K562 (cell line): ENCODE measurements around the gene NUP85. TPM values are rescaled to one million over a fixed set of nuclear protein-coding genes. Genes with fewer than 3 reads are reported as not detected.

Source experiments
- ATAC-seq: fragments of 200-7000 bp; cut with Tn5 transposase; 3 replicates; pipeline ENCODE4 v1.9.1; 2020; ENCODE audit warnings: moderate library complexity
- BruUV-seq: library from RNA; stranded (reverse); fragments of 400-500 nt; replicated peaks from 2 replicates; lab custom pipeline; 2021; lab: Mats Ljungman, UMichigan
- CTCF ChIA-PET: fragments of 300-600 bp; formaldehyde crosslinking; extraction: SDS; loops from one replicate; lab custom pipeline; 2021; ENCODE audit warnings: low intra/inter-chr PET ratio; lab: Yijun Ruan, JAX
- POLR2A ChIA-PET: fragments of 300-600, 350-650 bp; sonication (Branson Sonifier 250); formaldehyde crosslinking; extraction: SDS; loops from one replicate; lab custom pipeline; 2021; ENCODE audit warnings: antibody characterized with exemption, inconsistent platforms; lab: Yijun Ruan, JAX
- DNase-seq, 4 experiments: peaks; one replicate each; pipeline versions ENCODE4 v3.0.0 to v3.0.0-alpha.2; 2011 to 2018; ENCODE audit warnings: low spot score in 3 of 4, mixed read lengths in 3 of 4; ENCODE audit errors: extremely low read depth in 1 of 4
- FAIRE-seq: peaks from 2 replicates; lab custom pipeline; 2011; peaks lifted over from hg19 to GRCh38; lab: Jason Lieb, UNC
- H2AFZ ChIP-seq: 2 replicates; pipeline ENCODE4 v1.6.0; 2011; ENCODE audit warnings: low read depth, low read length, control low read depth, inconsistent platforms
- H3K27ac ChIP-seq: fragments of 200-600 bp; 3 replicates; pipeline ENCODE4 v1.8.0; 2011; ENCODE audit warnings: low read depth, mild to moderate bottlenecking, control low read depth, inconsistent platforms, low read length, moderate library complexity, mixed read lengths; ENCODE audit errors: extremely low read depth
- H3K27me3 ChIP-seq, 2 experiments: fragments of 300-600 bp in 1 of 2; 2 replicates in 1 of 2; 3 replicates in 1 of 2; pipeline versions ENCODE4 v1.6.0 to v1.8.0; 2011; ENCODE audit warnings: inconsistent platforms in 2 of 2, low read length in 2 of 2, mild to moderate bottlenecking in 1 of 2, mixed read lengths in 1 of 2, moderate library complexity in 1 of 2; ENCODE audit not compliant: control insufficient read depth in 2 of 2, insufficient read depth in 2 of 2
- H3K36me3 ChIP-seq: fragments of 300-600 bp; 3 replicates; pipeline ENCODE4 v1.8.0; 2011; ENCODE audit warnings: mild to moderate bottlenecking, low read length, inconsistent platforms; ENCODE audit not compliant: control insufficient read depth, insufficient read depth
- H3K4me1 ChIP-seq, 2 experiments: fragments of 200-600 bp in 1 of 2; replicated peaks in 1 of 2; 2 replicates in 1 of 2; 3 replicates in 1 of 2; pipeline versions ENCODE4 v1.5.1 to v1.8.0; 2011; ENCODE audit warnings: inconsistent platforms in 2 of 2, low read length in 2 of 2, mild to moderate bottlenecking in 1 of 2, mixed read lengths in 1 of 2, moderate library complexity in 1 of 2; ENCODE audit not compliant: control insufficient read depth in 2 of 2, insufficient read depth in 2 of 2
- H3K4me2 ChIP-seq: 2 replicates; pipeline ENCODE4 v1.6.1; 2011; ENCODE audit warnings: low read length, control low read depth, inconsistent platforms, mixed read lengths; ENCODE audit not compliant: insufficient read depth
- H3K4me3 ChIP-seq: fragments of 200-600 bp; sonication (generic), shearing (Covaris generic); 2 replicates; pipeline ENCODE4 v1.5.1; 2016; ENCODE audit warnings: control low read depth, inconsistent platforms
- H3K79me2 ChIP-seq: fragments of 200-600 bp; 3 replicates; pipeline ENCODE4 v1.8.0; 2011; ENCODE audit warnings: low read length, inconsistent platforms; ENCODE audit not compliant: control insufficient read depth, insufficient read depth
- H3K9ac ChIP-seq, 2 experiments: 2 replicates each; pipeline versions ENCODE4 v1.6.0 to v1.6.1; 2011; ENCODE audit warnings: low read depth in 2 of 2, low read length in 2 of 2, control low read depth in 1 of 2, inconsistent platforms in 1 of 2, mild to moderate bottlenecking in 1 of 2, mixed read lengths in 1 of 2; ENCODE audit not compliant: insufficient read depth in 1 of 2
- H3K9me1 ChIP-seq: one replicate; pipeline ENCODE4 v1.6.0; 2011; ENCODE audit warnings: inconsistent platforms, mild to moderate bottlenecking, low read length, moderate library complexity; ENCODE audit not compliant: control insufficient read depth, insufficient read depth
- H3K9me3 ChIP-seq: replicated peaks from 2 replicates; pipeline ENCODE4 v1.5.1; 2011; ENCODE audit warnings: low read depth, low read length, inconsistent platforms; ENCODE audit not compliant: control insufficient read depth, insufficient read depth
- H4K20me1 ChIP-seq: replicated peaks from 2 replicates; pipeline ENCODE4 v1.6.1; 2011; ENCODE audit warnings: low read length, inconsistent platforms, mixed read lengths; ENCODE audit not compliant: control insufficient read depth, insufficient read depth
- CHD1 ChIP-seq: fragments of 200-600 bp; sonication (generic); IDR thresholded peaks from one replicate; pipeline ENCODE4 v1.6.1; 2012; ENCODE audit warnings: mild to moderate bottlenecking, moderate library complexity, low read length, inconsistent platforms
- EHMT2 ChIP-seq: fragments of 450-650 bp; IDR thresholded peaks from 2 replicates; pipeline ENCODE4 v1.6.1; 2018; ENCODE audit warnings: antibody characterized with exemption
- ESRRA ChIP-seq: fragments of 450-650 bp; IDR thresholded peaks from 2 replicates; pipeline ENCODE4 v1.6.1; 2014; ENCODE audit warnings: low read depth, mild to moderate bottlenecking, moderate library complexity, borderline replicate concordance
- EWSR1 ChIP-seq: fragments of 450-650 bp; IDR thresholded peaks from 2 replicates; pipeline ENCODE4 v1.6.1; 2018; ENCODE audit warnings: borderline replicate concordance, mild to moderate bottlenecking, low read depth, moderate library complexity; ENCODE audit not compliant: partially characterized antibody
- JUN ChIP-seq, 2 experiments: sonication (generic) in 1 of 2; formaldehyde crosslinking in 1 of 2; IDR thresholded peaks; 2 replicates each; pipeline versions ENCODE4 v1.6.1 to v1.8.0; 2012 to 2022; ENCODE audit warnings: borderline replicate concordance in 2 of 2, mild to moderate bottlenecking in 2 of 2, improper control_type of control experiment in 1 of 2, low read depth in 1 of 2, low read length in 1 of 2, missing genetic modification reagents in 1 of 2
- JUND ChIP-seq, 2 experiments: IDR thresholded peaks; 2 replicates in 1 of 2; 3 replicates in 1 of 2; pipeline ENCODE4 v1.6.1; 2011; ENCODE audit warnings: borderline replicate concordance in 2 of 2, low read depth in 2 of 2, low read length in 2 of 2, improper control_type of control experiment in 1 of 2, missing biosample characterization in 1 of 2, missing genetic modification characterization in 1 of 2, missing genetic modification reagents in 1 of 2
- KLF6 ChIP-seq: fragments of 250-450 bp; sonication (Bioruptor Pico); IDR thresholded peaks from 2 replicates; pipeline ENCODE4 v1.4.0; 2020; ENCODE audit warnings: mild to moderate bottlenecking, moderate library complexity, borderline replicate concordance
- PPARD ChIP-seq: fragments of 250-450 bp; sonication (Bioruptor Pico); IDR thresholded peaks from 2 replicates; pipeline ENCODE4 v1.8.0; 2022; ENCODE audit warnings: inconsistent platforms, mild to moderate bottlenecking, moderate library complexity
- PREB ChIP-seq: sonication (generic); formaldehyde crosslinking; IDR thresholded peaks from 2 replicates; pipeline ENCODE4 v1.8.1; 2023; ENCODE audit warnings: mild to moderate bottlenecking, missing genetic modification reagents
- ZNF449 ChIP-seq: fragments of 250-450 bp; sonication (Bioruptor Pico); IDR thresholded peaks from 2 replicates; pipeline ENCODE4 v1.8.0; 2022; ENCODE audit warnings: moderate library complexity, mild to moderate bottlenecking, inconsistent platforms
- ZSCAN29 ChIP-seq: fragments of 450-650 bp; IDR thresholded peaks from 2 replicates; pipeline ENCODE4 v1.6.1; 2017
- WGBS: fragments of 100-300 bp; shearing (Covaris generic); methylation state at CpG from one replicate; pipeline ENCODE4 v1.1.6; 2016; ENCODE audit warnings: low coverage, mixed read lengths; ENCODE audit not compliant: insufficient coverage; ENCODE audit errors: missing lambda C conversion rate; 5-methylcytosine and 5-hydroxymethylcytosine counted together
- in situ Hi-C: fragments of 300-500 bp; cut with MboI; formaldehyde crosslinking; loops from 4 replicates; pipeline ENCODE4 v1.15.0; 2018; ENCODE audit warnings: inconsistent platforms, mixed read lengths
- intact Hi-C: fragments of 100-400 bp; cut with micrococcal nuclease; formaldehyde crosslinking; loops from 2 replicates; pipeline ENCODE4 v1.14.2; 2022
- polyA plus RNA-seq, 8 experiments: library from polyadenylated mRNA; depleted of rRNA in 4 of 8; stranded (reverse) in 5 of 8; unstranded in 3 of 8; fragments of >200 nt; fragmentation: Nextera tagmentation in 2 of 8; fragmentation: Illumina TruSeq in 1 of 8; extraction: Ambion mirVana in 2 of 8; extraction: Trizol in 1 of 8; gene quantifications; 2 replicates each; pipeline versions ENCODE4 v1.2.1 to v1.2.3, GENCODE V29; 2011 to 2014; ENCODE audit warnings: inconsistent platforms in 1 of 8, missing spikeins in 1 of 8
- total RNA-seq, 7 experiments: library from RNA; depleted of rRNA in 6 of 7; stranded (reverse); fragments of >200 nt in 6 of 7; fragmentation: Illumina TruSeq in 2 of 7; extraction: Trizol in 2 of 7; gene quantifications; 2 replicates each; pipeline versions ENCODE4 v1.2.1 to v1.2.3, GENCODE V29; 2011 to 2021; ENCODE audit warnings: low replicate concordance in 1 of 7

NUP85 gene
- total and polyA plus RNA-seq, 9 of the 15 experiments (the other 6 are each of a cell fraction or from before 2014, with no cell fraction given) = 50.2 to 177 (median 110) TPM

- in situ Hi-C loops = no loop called here
- Histone ChIP-seq H3K9me3 (no peaks in the 10 kb centered on the region), H3K4me2 (no peak overlapping the region), H3K4me3 (no peak overlapping the region), H3K79me2 (no peaks in the 10 kb centered on the region), H3K9ac (no peak overlapping the region), H4K20me1 (no peaks in the 10 kb centered on the region), H3K36me3 (no peaks in the 10 kb centered on the region), H3K27ac (no peak overlapping the region), H2AFZ (no peak overlapping the region), H3K9me1 (no peaks in the 10 kb centered on the region), H3K4me1 (peaks cover 2 to 4% of the 10 kb centered on the region in 2 experiments; a peak in 1 of 5 replicates), H3K27me3 (no peaks in the 10 kb centered on the region)
- intact Hi-C loops = no loop called here
- 87% methylated on average over 3 of the region's 5 CpGs for WGBS
- DNase-seq (no peak), FAIRE-seq (no peak), ATAC-seq (no peak)
- CTCF ChIA-PET = interaction anchor here (0.6 kb wide), 1 partner anchor 10 kb away, joined by 3 read pairs; no protein-coding TSS in a partner anchor
- no TSS peak for BruUV-seq
- POLR2A ChIA-PET = no interaction called here
- TF ChIP-seq CHD1 = no peak
- TF ChIP-seq EWSR1 = no peak
- TF ChIP-seq PPARD (CRISPR knock-in tag) = no peak
- TF ChIP-seq ESRRA = no peak
- no peak for TF ChIP-seq JUND (IDR thresholded peaks at IDR 0.05; ENCODE audit: borderline replicate concordance, low read depth, low read length)
- TF ChIP-seq JUND (tag; IDR thresholded peaks at IDR 0.05; ENCODE audit: borderline replicate concordance, low read depth, low read length) = no peak
- TF ChIP-seq JUN (IDR thresholded peaks at IDR 0.05; ENCODE audit: borderline replicate concordance, low read depth, low read length) = no peak
- no peak for TF ChIP-seq JUN (CRISPR knock-in tag; IDR thresholded peaks at IDR 0.05; ENCODE audit: borderline replicate concordance)
- TF ChIP-seq KLF6 (CRISPR knock-in tag) = no peak
- no peak for TF ChIP-seq PREB (CRISPR knock-in tag)
- no peak for TF ChIP-seq ZNF449 (CRISPR knock-in tag)
- TF ChIP-seq ZSCAN29 = no peak
- TF ChIP-seq EHMT2 = no peak
- TF ChIP-seq, all 486 proteins: peak for 0
Observed at GRCh38 chr17:75194879-75195278, 10.6 kb upstream of the NUP85 start.
